HFFc6 (cell line): ENCODE results near the gene RIT1. TPM values are rescaled to one million over a fixed set of nuclear protein-coding genes. Genes with fewer than 3 reads are reported as not detected.

Experiments used
- DNase-seq: peaks from one replicate; pipeline ENCODE4 v3.0.0-alpha.2; 2018
- H3K27ac Mint-ChIP-seq: 2 replicates; pipeline ENCODE4 v1.8.0; 2020; ENCODE audit warnings: mild to moderate bottlenecking, mixed read lengths
- H3K27me3 Mint-ChIP-seq: 2 replicates; pipeline ENCODE4 v1.8.0; 2021; ENCODE audit warnings: mild to moderate bottlenecking, moderate library complexity, mixed read lengths; ENCODE audit not compliant: insufficient read depth
- H3K36me3 Mint-ChIP-seq: 2 replicates; pipeline ENCODE4 v1.8.0; 2021; ENCODE audit warnings: low read depth, mixed read lengths
- H3K4me1 Mint-ChIP-seq: 2 replicates; pipeline ENCODE4 v1.8.0; 2020; ENCODE audit warnings: low read depth, mixed read lengths
- H3K4me3 Mint-ChIP-seq: 2 replicates; pipeline ENCODE4 v1.8.0; 2020; ENCODE audit warnings: mild to moderate bottlenecking, moderate library complexity, mixed read lengths
- H3K9me3 Mint-ChIP-seq: 2 replicates; pipeline ENCODE4 v1.8.0; 2020; ENCODE audit warnings: mild to moderate bottlenecking, mixed read lengths
- total RNA-seq, 6 experiments: library from RNA; stranded (reverse); fragmentation: NEBNext Ultra II Directional; extraction: Animal tissue kit (Norgen Biotek cat#: 25700); gene quantifications; 2 replicates in 1 of 6; 3 replicates in 5 of 6; pipeline ENCODE4 v1.2.3, GENCODE V29; 2021
- TF ChIP-seq, protein P1 (sequence below): fragments of 200-600 bp; sonication (generic); IDR thresholded peaks from 2 replicates; pipeline ENCODE4 v1.5.0; 2021; ENCODE audit warnings: antibody characterized with exemption, mild to moderate bottlenecking

The RIT1 gene
- total RNA-seq, 6 experiments from 2014 or later = 26.1 to 35.4 (median 32.1) TPM

DNA sequence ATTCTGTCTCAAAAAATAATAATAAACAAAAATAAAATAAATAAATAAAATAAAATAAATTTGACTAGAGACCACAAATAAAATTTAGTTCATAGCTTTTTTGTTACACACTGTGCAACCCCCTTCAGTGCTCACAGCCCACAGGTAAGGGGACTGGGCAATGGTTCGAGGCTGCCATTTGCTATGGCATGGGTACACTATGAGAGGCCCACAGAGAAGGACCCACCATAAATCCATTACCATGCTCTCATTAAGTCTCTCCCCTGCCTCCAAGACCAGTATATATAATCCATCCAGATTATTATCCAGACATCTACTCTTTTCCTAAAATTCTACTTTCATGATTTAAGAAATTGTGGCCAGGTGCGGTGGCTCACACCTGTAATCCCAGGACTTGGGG lies 8.7 kb upstream of the RIT1 start:
- Mint-ChIP-seq H3K27ac (no peak overlapping the region), H3K9me3 (no peaks in the 10 kb centered on the region), H3K27me3 (no peaks in the 10 kb centered on the region), H3K4me1 (peaks cover 4% of the 10 kb centered on the region), H3K36me3 (peaks cover 53% of the 10 kb centered on the region), H3K4me3 (no peak overlapping the region)
- DNase-seq = no peak
- TF ChIP-seq, protein P1, sequence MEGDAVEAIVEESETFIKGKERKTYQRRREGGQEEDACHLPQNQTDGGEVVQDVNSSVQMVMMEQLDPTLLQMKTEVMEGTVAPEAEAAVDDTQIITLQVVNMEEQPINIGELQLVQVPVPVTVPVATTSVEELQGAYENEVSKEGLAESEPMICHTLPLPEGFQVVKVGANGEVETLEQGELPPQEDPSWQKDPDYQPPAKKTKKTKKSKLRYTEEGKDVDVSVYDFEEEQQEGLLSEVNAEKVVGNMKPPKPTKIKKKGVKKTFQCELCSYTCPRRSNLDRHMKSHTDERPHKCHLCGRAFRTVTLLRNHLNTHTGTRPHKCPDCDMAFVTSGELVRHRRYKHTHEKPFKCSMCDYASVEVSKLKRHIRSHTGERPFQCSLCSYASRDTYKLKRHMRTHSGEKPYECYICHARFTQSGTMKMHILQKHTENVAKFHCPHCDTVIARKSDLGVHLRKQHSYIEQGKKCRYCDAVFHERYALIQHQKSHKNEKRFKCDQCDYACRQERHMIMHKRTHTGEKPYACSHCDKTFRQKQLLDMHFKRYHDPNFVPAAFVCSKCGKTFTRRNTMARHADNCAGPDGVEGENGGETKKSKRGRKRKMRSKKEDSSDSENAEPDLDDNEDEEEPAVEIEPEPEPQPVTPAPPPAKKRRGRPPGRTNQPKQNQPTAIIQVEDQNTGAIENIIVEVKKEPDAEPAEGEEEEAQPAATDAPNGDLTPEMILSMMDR = no peak

DNA sequence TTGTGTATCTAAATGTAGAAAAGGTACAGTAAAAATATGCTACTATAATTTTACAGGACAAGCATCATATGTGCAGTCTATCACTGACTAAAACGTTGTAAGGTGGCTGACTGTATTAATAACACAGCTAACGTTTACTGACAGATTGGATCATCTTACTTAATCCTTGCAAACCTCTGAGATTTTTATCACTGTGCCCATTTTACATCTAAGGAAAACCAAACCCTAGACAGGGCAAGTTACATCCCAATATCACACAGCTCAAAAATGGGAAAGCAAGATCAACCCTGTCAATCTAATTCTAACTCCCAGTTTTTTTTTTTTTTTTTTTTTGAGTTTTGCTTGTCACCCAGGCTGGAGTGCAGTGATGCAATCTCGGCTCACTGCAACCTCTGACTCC lies 7.5 kb upstream of the RIT1 start:
- TF ChIP-seq, protein P1 = no peak
- Mint-ChIP-seq H3K9me3 (no peaks in the 10 kb centered on the region; the same call in 1 of the 2 replicates), H3K4me3 (no peak overlapping the region), H3K4me1 (peaks cover 15% of the 10 kb centered on the region), H3K27ac (no peak overlapping the region), H3K36me3 (peaks cover 61% of the 10 kb centered on the region), H3K27me3 (no peaks in the 10 kb centered on the region)
- DNase-seq = no peak

DNA sequence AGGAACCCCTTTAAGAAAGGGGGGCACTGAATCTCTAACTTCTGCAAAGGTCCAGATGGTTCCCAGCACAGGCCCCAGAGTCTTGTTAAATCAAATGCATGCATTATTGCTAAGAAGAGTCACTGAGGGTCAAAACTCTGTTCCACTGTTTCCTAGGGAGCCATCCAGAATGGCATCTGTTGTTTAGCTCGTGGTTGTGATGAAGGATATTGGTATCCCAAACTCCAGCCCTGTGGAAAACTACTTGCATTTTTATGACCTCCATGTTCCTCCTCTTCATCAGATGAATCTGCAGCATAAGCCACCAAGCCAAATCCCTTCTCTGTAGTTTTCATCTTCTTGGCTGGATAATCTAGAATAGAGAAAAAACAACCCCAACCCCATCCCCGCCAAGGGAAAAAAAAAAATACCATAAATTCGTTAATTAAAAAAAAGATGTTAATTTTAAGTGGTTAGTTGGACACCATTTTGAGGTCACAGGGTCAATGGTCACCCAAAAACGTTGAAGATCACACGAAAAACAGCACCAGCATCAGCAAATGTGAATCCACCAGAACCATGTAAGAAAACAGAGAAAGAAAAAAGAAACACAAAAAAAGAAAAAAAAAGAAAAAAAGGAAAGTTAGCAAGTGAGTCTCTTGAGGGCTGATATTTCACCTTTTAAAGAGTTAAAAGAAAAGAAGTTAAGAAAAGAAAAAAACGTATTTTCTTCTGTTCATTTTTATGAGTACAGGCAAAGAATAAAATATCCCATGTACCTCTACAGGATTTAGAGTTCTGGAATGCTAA lies 3.0 kb upstream of the RIT1 start:
- Mint-ChIP-seq H3K36me3 (peaks cover 68% of the 10 kb centered on the region), H3K27ac (peak overlapping the region; percentile 88), H3K4me3 (peak overlapping the region; percentile 10), H3K27me3 (peaks cover 7% of the 10 kb centered on the region), H3K4me1 (peaks cover 49% of the 10 kb centered on the region), H3K9me3 (no peaks in the 10 kb centered on the region; the same call in 1 of the 2 replicates)
- peak; percentile 71 for DNase-seq
- TF ChIP-seq, protein P1 = no peak

DNA sequence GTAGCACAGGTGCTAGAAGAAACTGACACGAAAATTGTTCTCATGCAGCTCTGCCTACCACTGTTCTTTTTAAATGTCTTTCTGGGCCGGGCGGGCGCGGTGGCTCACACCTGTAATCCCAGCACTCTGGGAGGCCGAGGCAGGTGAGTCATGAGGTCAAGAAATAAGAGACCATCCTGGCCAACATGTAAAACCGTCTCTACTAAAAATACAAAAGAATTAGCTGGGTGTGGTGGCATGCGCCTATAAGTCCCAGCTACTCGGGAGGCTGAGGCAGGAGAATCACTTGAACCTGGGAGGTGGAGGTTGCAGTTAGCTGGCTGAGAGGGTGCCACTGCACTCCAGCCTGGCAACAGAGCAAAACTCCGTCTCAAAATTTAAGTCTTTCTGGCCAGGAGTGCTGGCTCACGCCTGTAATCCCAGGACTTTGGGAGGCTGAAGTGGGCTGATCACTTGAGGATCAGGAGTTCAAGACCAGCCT lies 947 bp upstream of the RIT1 start:
- Mint-ChIP-seq H3K36me3 (peaks cover 59% of the 10 kb centered on the region), H3K4me1 (peaks cover 49% of the 10 kb centered on the region), H3K27me3 (peaks cover 7% of the 10 kb centered on the region), H3K4me3 (peak overlapping the region; percentile 92), H3K27ac (peak overlapping the region; percentile 91), H3K9me3 (no peaks in the 10 kb centered on the region; the same call in 1 of the 2 replicates)
- TF ChIP-seq, protein P1 = no peak
- no peak for DNase-seq

DNA sequence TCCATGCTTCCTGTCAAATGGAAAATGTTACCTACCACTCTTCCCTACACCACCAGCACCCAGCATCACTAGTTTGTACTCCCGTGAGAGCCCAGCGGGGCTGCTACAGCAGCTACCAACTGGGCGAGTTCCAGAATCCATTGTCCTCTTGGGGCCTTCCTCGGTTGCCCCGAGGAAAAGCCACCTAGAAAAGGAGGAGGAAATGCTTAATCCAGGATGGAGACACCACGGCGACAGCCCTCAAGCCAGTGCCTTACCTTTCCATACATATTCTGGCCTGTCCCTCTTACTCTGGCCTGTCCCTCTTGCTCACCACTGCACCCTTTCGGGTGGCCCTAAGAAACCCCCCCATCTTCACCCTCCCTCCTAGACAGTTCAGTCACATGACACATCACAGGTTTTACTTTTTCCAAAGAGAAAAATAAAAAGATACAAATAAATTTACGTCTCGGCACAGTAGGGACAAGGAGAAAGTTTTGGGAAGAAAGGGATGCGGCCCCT lies 478 bp downstream of the RIT1 start:
- Mint-ChIP-seq H3K36me3 (peaks cover 45% of the 10 kb centered on the region), H3K9me3 (no peaks in the 10 kb centered on the region; the same call in 1 of the 2 replicates), H3K4me1 (peaks cover 49% of the 10 kb centered on the region), H3K27me3 (peaks cover 7% of the 10 kb centered on the region), H3K4me3 (peak overlapping the region; percentile 92), H3K27ac (peak overlapping the region; percentile 91)
- TF ChIP-seq, protein P1 = no peak; the same call in 1 of the 2 replicates
- DNase-seq = peak; percentile 35
